SK-N-MC (cell line): ENCODE measurements around the gene SHISAL1.

Experiments
- DNase-seq: peaks from one replicate; pipeline ENCODE4 v3.0.0-alpha.2; 2011; ENCODE audit warnings: low read depth, low spot score
- H3K27ac ChIP-seq: fragments of 200-600 bp; sonication (generic); 2 replicates; pipeline ENCODE4 v1.5.1; 2016; ENCODE audit warnings: mixed run types
- H3K36me3 ChIP-seq: fragments of 200-600 bp; sonication (generic); 2 replicates; pipeline ENCODE4 v1.6.1; 2017; ENCODE audit warnings: antibody characterized with exemption, low read length, mixed read lengths; ENCODE audit not compliant: insufficient read depth
- H3K4me3 ChIP-seq: fragments of 200-600 bp; sonication (generic); 2 replicates; pipeline ENCODE4 v1.5.1; 2016
- H3K9ac ChIP-seq: fragments of 200-600 bp; sonication (generic); 2 replicates; pipeline ENCODE4 v1.8.0; 2017; ENCODE audit warnings: mixed run types, mixed read lengths; ENCODE audit not compliant: insufficient read length
- H3K9me3 ChIP-seq: fragments of 200-600 bp; sonication (generic); 2 replicates; pipeline ENCODE4 v1.6.1; 2017; ENCODE audit warnings: low read depth, mild to moderate bottlenecking, antibody characterized with exemption, low read length, moderate library complexity, mixed read lengths
- EZH2 ChIP-seq: fragments of 200-600 bp; sonication (generic); IDR thresholded peaks from one replicate; pipeline ENCODE4 v1.6.1; 2017; ENCODE audit warnings: antibody characterized with exemption
- FOXP2 ChIP-seq: optimal IDR thresholded peaks from 2 replicates; pipeline ENCODE3; 2011; ENCODE audit warnings: mild to moderate bottlenecking, moderate library complexity; ENCODE audit not compliant: insufficient read depth; ENCODE audit errors: extremely low read length, control extremely low read depth
- POLR2AphosphoS5 ChIP-seq: IDR thresholded peaks from 2 replicates; pipeline ENCODE4 v1.6.1; 2012; ENCODE audit warnings: mild to moderate bottlenecking, low read depth, low read length, borderline replicate concordance

Gene SHISAL1

GRCh38 chr22:44348971-44349560, 36.3 kb upstream of the SHISAL1 start:
- H3K27ac ChIP-seq = no peak overlapping the region
- no peaks in the 10 kb centered on the region for H3K9me3 ChIP-seq
- H3K4me3 ChIP-seq = no peak overlapping the region
- H3K36me3 ChIP-seq = no peaks in the 10 kb centered on the region
- TF ChIP-seq FOXP2 (no peak), EZH2 (no peak), POLR2AphosphoS5 (no peak)
- DNase-seq = no peak
- H3K9ac ChIP-seq = no peak overlapping the region

DNA sequence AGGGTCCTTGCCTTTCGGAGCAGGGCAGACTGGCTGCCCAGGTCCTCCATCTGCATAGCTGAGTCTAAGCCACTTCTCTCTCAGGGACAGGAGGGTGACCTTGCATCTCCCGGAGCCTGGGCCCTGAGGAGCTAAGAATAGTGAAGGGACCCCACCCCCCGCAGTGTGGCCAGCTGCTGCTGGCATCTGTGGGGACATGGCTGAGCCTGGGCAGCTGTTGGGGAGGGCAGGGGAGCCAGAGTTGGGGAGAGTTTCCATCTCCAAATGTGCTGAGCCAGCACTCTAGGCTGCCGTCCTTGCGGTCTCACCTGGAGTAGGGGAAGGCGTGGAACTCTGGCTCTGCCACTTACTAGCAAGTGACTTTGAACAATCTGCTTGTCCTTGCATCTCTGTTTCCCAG, 34.8 kb upstream of the SHISAL1 start:
- no peak overlapping the region for H3K27ac ChIP-seq
- no peaks in the 10 kb centered on the region for H3K36me3 ChIP-seq
- H3K9ac ChIP-seq = no peak overlapping the region
- no peak for TF ChIP-seq POLR2AphosphoS5
- DNase-seq = no peak
- H3K4me3 ChIP-seq = no peak overlapping the region
- H3K9me3 ChIP-seq = no peaks in the 10 kb centered on the region

- Histone ChIP-seq H3K4me3 (no peak overlapping the region), H3K9me3 (no peaks in the 10 kb centered on the region), H3K36me3 (no peaks in the 10 kb centered on the region), H3K9ac (no peak overlapping the region), H3K27ac (no peak overlapping the region)
- no peak for TF ChIP-seq POLR2AphosphoS5
- no peak for TF ChIP-seq EZH2
- no peak for TF ChIP-seq FOXP2
- no peak for DNase-seq
Measured at GRCh38 chr22:44347080-44347479, 34.3 kb upstream of the SHISAL1 start.

DNA sequence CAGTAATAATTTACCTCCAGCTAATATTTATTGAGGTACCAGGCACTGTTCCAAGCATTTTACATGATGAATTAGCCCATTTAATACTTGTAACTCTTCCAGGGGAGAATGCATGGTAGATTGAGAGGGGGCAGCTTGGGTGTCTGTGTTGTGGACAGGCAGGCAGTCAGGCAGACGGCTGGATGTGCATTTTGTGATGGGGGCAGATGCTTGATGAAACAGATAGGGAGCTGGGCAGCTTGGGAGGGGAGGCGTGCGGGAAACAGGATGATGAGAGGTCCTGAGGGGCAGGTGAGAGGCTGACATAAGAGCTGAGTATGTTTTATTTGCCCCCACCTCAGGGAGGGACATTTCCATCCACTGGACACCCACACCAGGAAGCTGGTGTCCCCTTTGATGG, 33.1 kb upstream of the SHISAL1 start:
- DNase-seq = no peak
- H3K4me3 ChIP-seq = no peak overlapping the region
- H3K9me3 ChIP-seq = no peaks in the 10 kb centered on the region
- no peaks in the 10 kb centered on the region for H3K36me3 ChIP-seq
- H3K27ac ChIP-seq = no peak overlapping the region
- no peak overlapping the region for H3K9ac ChIP-seq
- TF ChIP-seq EZH2 (no peak), FOXP2 (no peak), POLR2AphosphoS5 (no peak)

DNA sequence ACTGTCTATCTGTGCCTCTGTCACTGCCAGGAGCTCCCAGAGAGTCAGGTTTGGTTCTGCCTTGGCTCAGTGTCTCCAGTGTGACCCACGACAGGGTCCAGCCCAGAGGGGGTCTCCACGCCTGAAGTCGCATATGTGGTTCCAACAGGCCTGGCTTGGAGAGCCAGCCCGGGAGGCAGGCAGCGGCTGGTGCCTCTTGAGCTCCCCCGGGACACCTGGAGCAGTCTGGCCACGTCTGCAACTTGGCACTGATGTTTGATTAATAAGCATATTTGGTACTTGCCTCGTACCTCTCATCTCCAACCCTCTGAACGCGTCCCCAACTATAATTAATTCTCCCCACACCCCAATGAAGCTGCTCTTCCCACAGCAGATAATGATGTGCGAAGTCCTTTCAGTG, 31.7 kb upstream of the SHISAL1 start:
- Histone ChIP-seq H3K4me3 (no peak overlapping the region), H3K27ac (no peak overlapping the region), H3K9ac (no peak overlapping the region), H3K36me3 (no peaks in the 10 kb centered on the region), H3K9me3 (no peaks in the 10 kb centered on the region)
- no peak for DNase-seq
- TF ChIP-seq POLR2AphosphoS5 = no peak
- TF ChIP-seq FOXP2 = no peak
- no peak for TF ChIP-seq EZH2

- TF ChIP-seq FOXP2 (no peak), EZH2 (no peak), POLR2AphosphoS5 (no peak)
- no peaks in the 10 kb centered on the region for H3K36me3 ChIP-seq
- no peak overlapping the region for H3K9ac ChIP-seq
- DNase-seq = no peak
- no peaks in the 10 kb centered on the region for H3K9me3 ChIP-seq
- H3K4me3 ChIP-seq = no peak overlapping the region
- no peak overlapping the region for H3K27ac ChIP-seq
Measured at GRCh38 chr22:44342347-44342956, 29.7 kb upstream of the SHISAL1 start.

- Histone ChIP-seq H3K27ac (no peak overlapping the region), H3K9me3 (no peaks in the 10 kb centered on the region), H3K9ac (no peak overlapping the region), H3K4me3 (no peak overlapping the region), H3K36me3 (no peaks in the 10 kb centered on the region)
- no peak for DNase-seq
- TF ChIP-seq FOXP2 (no peak), EZH2 (no peak), POLR2AphosphoS5 (no peak)
Measured at GRCh38 chr22:44341431-44342346, 28.9 kb upstream of the SHISAL1 start.
